CD14-positive monocyte (primary cell): ENCODE data around the gene PLBD2. TPM values are rescaled to one million over a fixed set of nuclear protein-coding genes. Genes with fewer than 3 reads are reported as not detected.
A peak's percentile ranks its signal among the peaks of the same experiment; 100 is the strongest.

Source experiments
- DNase-seq, 3 donors: peaks; one replicate each; pipeline ENCODE4 v3.0.0-alpha.2; 2011 to 2022
- H2AFZ ChIP-seq: 2 replicates; pipeline ENCODE4 v1.6.0; 2012; ENCODE audit warnings: mild to moderate bottlenecking, low read depth, low read length, inconsistent platforms; ENCODE audit not compliant: insufficient read depth, poor library complexity, severe bottlenecking
- H3K27ac ChIP-seq, 2 donors: 1 replicate in 1 of 2; 2 replicates in 1 of 2; pipeline ENCODE4 v1.5.1; 2012 to 2013; ENCODE audit warnings: low read length in 2 of 2, control low read depth in 1 of 2, inconsistent platforms in 1 of 2, low read depth in 1 of 2, mild to moderate bottlenecking in 1 of 2
- H3K27me3 ChIP-seq, 2 donors: one replicate each; pipeline versions ENCODE4 v1.6.0 to v1.6.1; 2011 to 2013; ENCODE audit warnings: low read length in 2 of 2; ENCODE audit not compliant: control insufficient read depth in 2 of 2, insufficient read depth in 2 of 2
- H3K36me3 ChIP-seq, 2 donors: replicated peaks in 1 of 2; 1 replicate in 1 of 2; 2 replicates in 1 of 2; pipeline versions ENCODE4 v1.5.1 to v1.6.1; 2012 to 2013; ENCODE audit warnings: low read length in 2 of 2, control low read depth in 1 of 2, inconsistent platforms in 1 of 2, mild to moderate bottlenecking in 1 of 2; ENCODE audit not compliant: insufficient read depth in 2 of 2, control insufficient read depth in 1 of 2
- H3K4me1 ChIP-seq, 2 donors: 1 replicate in 1 of 2; 2 replicates in 1 of 2; pipeline versions ENCODE4 v1.5.1 to v1.6.1; 2012 to 2013; ENCODE audit warnings: low read length in 2 of 2, control low read depth in 1 of 2, inconsistent platforms in 1 of 2, mild to moderate bottlenecking in 1 of 2, moderate library complexity in 1 of 2; ENCODE audit not compliant: insufficient read depth in 2 of 2, control insufficient read depth in 1 of 2
- H3K4me2 ChIP-seq: replicated peaks from 2 replicates; pipeline ENCODE3; 2012; ENCODE audit warnings: low read length, moderate library complexity, mild to moderate bottlenecking; ENCODE audit not compliant: poor library complexity, severe bottlenecking; ENCODE audit errors: extremely low read depth
- H3K4me3 ChIP-seq, 3 experiments: fragments of 200-600 bp in 1 of 3; sonication (generic) in 1 of 3; replicated peaks in 1 of 3; 1 replicate in 2 of 3; 2 replicates in 1 of 3; pipeline ENCODE4 v1.5.1; 2011 to 2013; ENCODE audit warnings: low read length in 3 of 3, mild to moderate bottlenecking in 3 of 3, control low read depth in 2 of 3, low read depth in 2 of 3, inconsistent platforms in 1 of 3, moderate library complexity in 1 of 3
- H3K79me2 ChIP-seq: 2 replicates; pipeline ENCODE4 v1.6.0; 2012; ENCODE audit warnings: mild to moderate bottlenecking, control low read depth, inconsistent platforms, low read length, moderate library complexity; ENCODE audit not compliant: insufficient read depth
- H3K9ac ChIP-seq: 2 replicates; pipeline ENCODE4 v1.6.0; 2017; ENCODE audit warnings: low read length, mild to moderate bottlenecking; ENCODE audit not compliant: insufficient read depth, poor library complexity, severe bottlenecking
- H3K9me3 ChIP-seq, 2 donors: replicated peaks in 1 of 2; 1 replicate in 1 of 2; 2 replicates in 1 of 2; pipeline versions ENCODE4 v1.5.1 to v1.6.1; 2012 to 2013; ENCODE audit warnings: low read length in 2 of 2, control low read depth in 1 of 2; ENCODE audit not compliant: control insufficient read depth in 1 of 2, insufficient read depth in 1 of 2
- H4K20me1 ChIP-seq: 2 replicates; pipeline ENCODE4 v1.6.0; 2012; ENCODE audit warnings: mild to moderate bottlenecking, low read length, control low read depth, moderate library complexity; ENCODE audit not compliant: insufficient read depth
- H3K27ac Mint-ChIP-seq, 7 donors: one replicate each; pipeline ENCODE4 v1.8.0; 2020; ENCODE audit warnings: mild to moderate bottlenecking in 7 of 7, mixed read lengths in 7 of 7, moderate library complexity in 6 of 7, inconsistent platforms in 2 of 7
- H3K27me3 Mint-ChIP-seq, 3 donors: one replicate each; pipeline ENCODE4 v1.8.0; 2021 to 2022; ENCODE audit warnings: low read depth in 3 of 3, mild to moderate bottlenecking in 3 of 3, mixed read lengths in 3 of 3, moderate library complexity in 3 of 3, inconsistent platforms in 1 of 3
- H3K36me3 Mint-ChIP-seq, 2 donors: one replicate each; pipeline ENCODE4 v1.8.0; 2020; ENCODE audit warnings: mixed read lengths in 2 of 2, inconsistent platforms in 1 of 2, mild to moderate bottlenecking in 1 of 2
- H3K4me1 Mint-ChIP-seq: one replicate; pipeline ENCODE4 v1.8.0; 2020; ENCODE audit warnings: mild to moderate bottlenecking, mixed read lengths
- H3K4me3 Mint-ChIP-seq, 2 donors: one replicate each; pipeline ENCODE4 v1.8.0; 2020; ENCODE audit warnings: mild to moderate bottlenecking in 2 of 2, mixed read lengths in 2 of 2, moderate library complexity in 1 of 2
- H3K9me3 Mint-ChIP-seq, 7 donors: one replicate each; pipeline ENCODE4 v1.8.0; 2020 to 2022; ENCODE audit warnings: mixed read lengths in 7 of 7, mild to moderate bottlenecking in 6 of 7, moderate library complexity in 6 of 7, inconsistent platforms in 2 of 7
- WGBS: methylation state at CpG from one replicate; pipeline ENCODE4 v1.1.5; 2013; ENCODE audit warnings: missing lambda C conversion rate; ENCODE audit not compliant: insufficient coverage; 5-methylcytosine and 5-hydroxymethylcytosine counted together
- intact Hi-C, 2 donors: fragments of 100-400 bp; cut with micrococcal nuclease; formaldehyde crosslinking; loops; one replicate each; pipeline versions ENCODE4 v1.15.0 to v1.15.1; 2023
- polyA plus RNA-seq, 3 donors: library from polyadenylated mRNA; depleted of rRNA in 1 of 3; unstranded in 2 of 3; stranded (reverse) in 1 of 3; fragments of 300-500 nt in 2 of 3; fragments of >200 nt in 1 of 3; fragmentation: Illumina TruSeq in 2 of 3; gene quantifications; 1 replicate in 2 of 3; 2 replicates in 1 of 3; pipeline ENCODE4 v1.2.3, GENCODE V29; 2012 to 2021
- TF ChIP-seq, protein P1 (sequence below): fragments of 200-600 bp; IDR thresholded peaks from one replicate; pipeline ENCODE4 v1.8.0; 2022; ENCODE audit warnings: antibody characterized with exemption, mild to moderate bottlenecking

The PLBD2 gene
- polyA plus RNA-seq, 3 donors, result 8.5 to 12.4 (median 8.8) TPM

DNA sequence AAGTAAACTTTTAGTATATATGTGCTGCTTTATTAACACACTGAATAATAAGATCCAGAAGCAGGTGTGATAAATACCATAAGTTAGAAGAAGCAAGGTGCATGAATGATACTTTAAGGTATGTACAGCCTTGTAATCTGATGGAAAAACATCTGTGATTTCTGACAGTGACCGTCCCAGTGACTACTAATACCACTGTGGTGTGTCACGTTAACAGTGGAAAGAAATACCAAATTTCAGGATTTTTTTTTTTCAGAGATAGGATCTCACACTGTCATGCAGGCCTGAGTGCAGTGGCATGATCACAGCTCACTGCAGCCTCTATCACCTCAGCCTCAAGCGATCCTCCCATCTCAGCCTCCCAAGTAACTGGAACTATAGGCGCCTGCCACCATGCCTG lies 23.8 kb downstream of the PLBD2 start:
- Histone ChIP-seq H2AFZ (no peak overlapping the region), H3K27me3 (no peaks in the 10 kb centered on the region), H3K4me3 (no peak overlapping the region), H4K20me1 (no peaks in the 10 kb centered on the region), H3K9me3 (no peaks in the 10 kb centered on the region), H3K9ac (no peak overlapping the region), H3K36me3 (peaks cover 49 to 76% of the 10 kb centered on the region in 2 donors), H3K27ac (no peak overlapping the region), H3K79me2 (no peaks in the 10 kb centered on the region), H3K4me1 (no peaks in the 10 kb centered on the region), H3K4me2 (no peak overlapping the region)
- intact Hi-C loops, result no loop called here
- Mint-ChIP-seq H3K27ac (no peak overlapping the region), H3K4me1 (no peaks in the 10 kb centered on the region), H3K9me3 (no peaks in the 10 kb centered on the region), H3K36me3 (peaks cover 46 to 74% of the 10 kb centered on the region in 2 donors), H3K27me3 (peaks cover 0 to 2% (median 0%) of the 10 kb centered on the region in 3 donors), H3K4me3 (no peak overlapping the region)
- DNase-seq, result no peak
- TF ChIP-seq, protein P1, sequence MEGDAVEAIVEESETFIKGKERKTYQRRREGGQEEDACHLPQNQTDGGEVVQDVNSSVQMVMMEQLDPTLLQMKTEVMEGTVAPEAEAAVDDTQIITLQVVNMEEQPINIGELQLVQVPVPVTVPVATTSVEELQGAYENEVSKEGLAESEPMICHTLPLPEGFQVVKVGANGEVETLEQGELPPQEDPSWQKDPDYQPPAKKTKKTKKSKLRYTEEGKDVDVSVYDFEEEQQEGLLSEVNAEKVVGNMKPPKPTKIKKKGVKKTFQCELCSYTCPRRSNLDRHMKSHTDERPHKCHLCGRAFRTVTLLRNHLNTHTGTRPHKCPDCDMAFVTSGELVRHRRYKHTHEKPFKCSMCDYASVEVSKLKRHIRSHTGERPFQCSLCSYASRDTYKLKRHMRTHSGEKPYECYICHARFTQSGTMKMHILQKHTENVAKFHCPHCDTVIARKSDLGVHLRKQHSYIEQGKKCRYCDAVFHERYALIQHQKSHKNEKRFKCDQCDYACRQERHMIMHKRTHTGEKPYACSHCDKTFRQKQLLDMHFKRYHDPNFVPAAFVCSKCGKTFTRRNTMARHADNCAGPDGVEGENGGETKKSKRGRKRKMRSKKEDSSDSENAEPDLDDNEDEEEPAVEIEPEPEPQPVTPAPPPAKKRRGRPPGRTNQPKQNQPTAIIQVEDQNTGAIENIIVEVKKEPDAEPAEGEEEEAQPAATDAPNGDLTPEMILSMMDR, result no peak
- WGBS, result 92% methylated on average over 2 of the region's 4 CpGs

DNA sequence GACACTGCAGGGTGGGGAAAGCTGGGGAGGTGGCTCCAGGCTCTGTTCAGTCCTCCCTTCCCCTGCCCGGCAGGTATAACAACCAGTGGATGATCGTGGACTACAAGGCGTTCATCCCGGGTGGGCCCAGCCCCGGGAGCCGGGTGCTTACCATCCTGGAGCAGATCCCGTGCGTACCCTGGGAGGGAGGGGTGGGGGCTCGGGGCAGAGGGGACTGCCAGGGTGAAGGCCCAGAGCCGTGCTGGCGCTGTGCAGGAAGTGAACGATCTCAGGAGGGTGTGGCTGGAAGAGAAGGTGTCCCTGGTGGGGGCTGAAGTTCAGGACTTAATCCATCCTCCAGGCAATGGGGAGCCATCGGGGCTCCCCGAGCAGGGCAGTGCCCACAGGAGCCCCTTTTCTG lies 26.4 kb downstream of the PLBD2 start:
- intact Hi-C loops, result loop anchor here in 1 of 2 donors (5.0 kb wide), 1 partner anchor 43 kb away; no protein-coding TSS in a partner anchor
- no peak overlapping the region for H3K4me3 ChIP-seq
- H3K27me3 ChIP-seq, result no peaks in the 10 kb centered on the region
- no peaks in the 10 kb centered on the region for H3K9me3 ChIP-seq
- no peak for DNase-seq
- 91% methylated on average over 10 of the region's 14 CpGs for WGBS
- H3K27me3 Mint-ChIP-seq, result peaks cover 0 to 2% (median 2%) of the 10 kb centered on the region in 3 donors
- H3K79me2 ChIP-seq, result no peaks in the 10 kb centered on the region
- peaks cover 54 to 73% of the 10 kb centered on the region in 2 donors for H3K36me3 Mint-ChIP-seq
- no peak overlapping the region for H2AFZ ChIP-seq
- no peaks in the 10 kb centered on the region for H3K9me3 Mint-ChIP-seq
- no peaks in the 10 kb centered on the region for H3K4me1 Mint-ChIP-seq
- no peak overlapping the region for H3K4me3 Mint-ChIP-seq
- H3K4me2 ChIP-seq, result no peak overlapping the region
- TF ChIP-seq, protein P1, result no peak
- H3K9ac ChIP-seq, result no peak overlapping the region
- peak overlapping the region in 1 of 7 donors; percentile 42 for H3K27ac Mint-ChIP-seq
- no peak overlapping the region for H3K27ac ChIP-seq
- H3K4me1 ChIP-seq, result no peaks in the 10 kb centered on the region
- peaks cover 57 to 81% of the 10 kb centered on the region in 2 donors for H3K36me3 ChIP-seq
- no peaks in the 10 kb centered on the region for H4K20me1 ChIP-seq
